NCI-H345 treated with DMSO at 0.1 percent for 48 hours (cell line): Measurements from ENCODE around the gene SCGB3A1.

Source experiments
- DNase-seq: peaks from one replicate; lab custom pipeline; 2025; ENCODE audit not compliant: unreplicated experiment; lab: John Stamatoyannopoulos, UW

SCGB3A1 gene

GRCh38 chr5:180625791-180626660 lies 34.7 kb upstream of the SCGB3A1 start:
- no peak for DNase-seq

GRCh38 chr5:180625125-180625790 lies 34.0 kb upstream of the SCGB3A1 start:
- DNase-seq = no peak

GRCh38 chr5:180624587-180624986 lies 33.3 kb upstream of the SCGB3A1 start:
- DNase-seq = peak; percentile 28

- DNase-seq = no peak
These were observed 32.5 kb upstream of the SCGB3A1 start for GRCh38 chr5:180623844-180624243.

GRCh38 chr5:180623411-180623834 lies 32.1 kb upstream of the SCGB3A1 start:
- DNase-seq = no peak

- DNase-seq = no peak
These were observed 31.6 kb upstream of the SCGB3A1 start for GRCh38 chr5:180622910-180623309.

- no peak for DNase-seq
These were observed 30.0 kb upstream of the SCGB3A1 start for GRCh38 chr5:180621311-180621710.

GRCh38 chr5:180620014-180620413 lies 28.7 kb upstream of the SCGB3A1 start:
- no peak for DNase-seq

GRCh38 chr5:180619563-180619915 lies 28.2 kb upstream of the SCGB3A1 start:
- DNase-seq = no peak

- no peak for DNase-seq
These were observed 27.7 kb upstream of the SCGB3A1 start for GRCh38 chr5:180618829-180619562.

- no peak for DNase-seq
These were observed 27.2 kb upstream of the SCGB3A1 start for GRCh38 chr5:180618487-180618828.

- no peak for DNase-seq
These were observed 22.5 kb upstream of the SCGB3A1 start for GRCh38 chr5:180613814-180614188.

- no peak for DNase-seq
These were observed 22.0 kb upstream of the SCGB3A1 start for GRCh38 chr5:180613188-180613813.

GRCh38 chr5:180612683-180613082 lies 21.4 kb upstream of the SCGB3A1 start:
- DNase-seq = no peak

GRCh38 chr5:180611140-180611850 lies 20.0 kb upstream of the SCGB3A1 start:
- DNase-seq = no peak

- DNase-seq = no peak
These were observed 18.7 kb upstream of the SCGB3A1 start for GRCh38 chr5:180609817-180610550.

- DNase-seq = no peak
These were observed 18.1 kb upstream of the SCGB3A1 start for GRCh38 chr5:180609386-180609785.

- DNase-seq = no peak
These were observed 17.4 kb upstream of the SCGB3A1 start for GRCh38 chr5:180608572-180609310.

- DNase-seq = no peak
These were observed 16.7 kb upstream of the SCGB3A1 start for GRCh38 chr5:180607861-180608571.
